HepG2 (cell line): ENCODE data around the gene TMED6. TPM values are rescaled to one million over a fixed set of nuclear protein-coding genes. Genes with fewer than 3 reads are reported as not detected.

Source experiments
- AKAP8 ChIP-seq: sonication (generic); formaldehyde crosslinking; IDR thresholded peaks from 2 replicates; pipeline ENCODE4 v1.5.1; 2020; ENCODE audit warnings: mild to moderate bottlenecking, missing genetic modification reagents
- ASH2L ChIP-seq: fragments of 300-600, 200-600 bp; sonication (generic); IDR thresholded peaks from 2 replicates; pipeline ENCODE4 v1.7.0; 2017; ENCODE audit warnings: low read depth, mild to moderate bottlenecking, moderate library complexity, mixed read lengths, low read length; ENCODE audit not compliant: insufficient read length
- CEBPG ChIP-seq: IDR thresholded peaks from 2 replicates; pipeline ENCODE4 v1.6.1; 2016
- DNMT3B ChIP-seq: conservative IDR thresholded peaks from 2 replicates; pipeline ENCODE4 v1.6.1; 2016; ENCODE audit warnings: missing biosample characterization, control low read depth
- ERF ChIP-seq: IDR thresholded peaks from 2 replicates; pipeline ENCODE4 v1.6.1; 2018; ENCODE audit warnings: missing biosample characterization, missing genetic modification reagents
- GMEB2 ChIP-seq: IDR thresholded peaks from 2 replicates; pipeline ENCODE4 v1.6.1; 2016; ENCODE audit warnings: missing biosample characterization, missing genetic modification reagents, low read depth
- HHEX ChIP-seq: IDR thresholded peaks from 2 replicates; pipeline ENCODE4 v1.6.1; 2016; ENCODE audit warnings: control low read depth
- HNRNPLL ChIP-seq: fragments of 200-400 bp; formaldehyde crosslinking; IDR thresholded peaks from 2 replicates; pipeline ENCODE4 v1.6.1; 2017; ENCODE audit warnings: mild to moderate bottlenecking, low read depth, low read length; ENCODE audit not compliant: poor library complexity, severe bottlenecking
- KDM5B ChIP-seq: sonication (generic); formaldehyde crosslinking; IDR thresholded peaks from 2 replicates; pipeline ENCODE4 v1.4.0; 2020; ENCODE audit warnings: missing genetic modification reagents, mild to moderate bottlenecking, borderline replicate concordance
- NR2F6 ChIP-seq, 2 experiments: IDR thresholded peaks; 2 replicates each; pipeline ENCODE4 v1.6.1; 2016; ENCODE audit warnings: antibody characterized with exemption in 1 of 2, mild to moderate bottlenecking in 1 of 2
- PCBP1 ChIP-seq: fragments of 200-400 bp; formaldehyde crosslinking; IDR thresholded peaks from 2 replicates; pipeline ENCODE4 v1.6.1; 2017; ENCODE audit warnings: mild to moderate bottlenecking, low read depth, low read length, borderline replicate concordance
- POLR2G ChIP-seq: fragments of 200-400 bp; formaldehyde crosslinking; IDR thresholded peaks from 2 replicates; pipeline ENCODE4 v1.6.1; 2018; ENCODE audit warnings: mild to moderate bottlenecking, low read depth, low read length, moderate library complexity
- PPARG ChIP-seq: conservative IDR thresholded peaks from 2 replicates; pipeline ENCODE4 v1.6.1; 2016; ENCODE audit warnings: missing biosample characterization, missing genetic modification reagents
- PRMT3 ChIP-seq: sonication (generic); formaldehyde crosslinking; IDR thresholded peaks from 2 replicates; pipeline ENCODE4 v1.8.1; 2022; ENCODE audit warnings: low read depth, mild to moderate bottlenecking, moderate library complexity, missing genetic modification reagents, borderline replicate concordance
- SAP130 ChIP-seq: IDR thresholded peaks from 2 replicates; pipeline ENCODE4 v1.6.1; 2016; ENCODE audit warnings: low read depth
- TRIM22 ChIP-seq: fragments of 450-650 bp; IDR thresholded peaks from 2 replicates; pipeline ENCODE4 v1.6.1; 2017
- XRCC5 ChIP-seq: fragments of 200-400 bp; formaldehyde crosslinking; optimal IDR thresholded peaks from 2 replicates; pipeline ENCODE3; 2017; ENCODE audit warnings: mild to moderate bottlenecking, low read length
- YY1 ChIP-seq: IDR thresholded peaks from 2 replicates; pipeline ENCODE4 v1.6.1; 2011; ENCODE audit warnings: low read length, low read depth, moderate library complexity, mild to moderate bottlenecking; ENCODE audit not compliant: insufficient read depth, insufficient replicate concordance
- ZNF20 ChIP-seq: sonication (generic); formaldehyde crosslinking; IDR thresholded peaks from 2 replicates; pipeline ENCODE4 v1.4.0; 2020; ENCODE audit warnings: mild to moderate bottlenecking, moderate library complexity, missing genetic modification reagents
- ZNF292 ChIP-seq: sonication (generic); formaldehyde crosslinking; IDR thresholded peaks from 2 replicates; pipeline ENCODE4 v1.8.1; 2022; ENCODE audit warnings: mild to moderate bottlenecking, low read depth, missing genetic modification reagents, borderline replicate concordance
- ZNF337 ChIP-seq: sonication (generic); formaldehyde crosslinking; IDR thresholded peaks from 2 replicates; pipeline ENCODE4 v1.5.1; 2020; ENCODE audit warnings: missing genetic modification reagents, low read depth, mild to moderate bottlenecking, borderline replicate concordance
- ZNF576 ChIP-seq: sonication (generic); formaldehyde crosslinking; IDR thresholded peaks from 2 replicates; pipeline ENCODE4 v1.4.0; 2020; ENCODE audit warnings: mild to moderate bottlenecking, missing genetic modification reagents
- ZNF629 ChIP-seq: sonication (generic); formaldehyde crosslinking; conservative IDR thresholded peaks from 2 replicates; pipeline ENCODE4 v1.5.0; 2020; ENCODE audit warnings: missing genetic modification reagents
- ZNF678 ChIP-seq: sonication (generic); formaldehyde crosslinking; IDR thresholded peaks from 2 replicates; pipeline ENCODE4 v1.4.0; 2020; ENCODE audit warnings: mild to moderate bottlenecking, missing genetic modification reagents
- ZNF772 ChIP-seq: sonication (generic); formaldehyde crosslinking; IDR thresholded peaks from 2 replicates; pipeline ENCODE4 v1.5.0; 2020; ENCODE audit warnings: mild to moderate bottlenecking, missing genetic modification reagents
- ZNF777 ChIP-seq: sonication (generic); formaldehyde crosslinking; IDR thresholded peaks from 2 replicates; pipeline ENCODE4 v1.4.0; 2020; ENCODE audit warnings: missing genetic modification reagents
- ZNF784 ChIP-seq: sonication (generic); formaldehyde crosslinking; IDR thresholded peaks from 2 replicates; pipeline ENCODE4 v1.5.1; 2020; ENCODE audit warnings: missing genetic modification reagents, mild to moderate bottlenecking, borderline replicate concordance
- polyA plus RNA-seq, 8 experiments: library from polyadenylated mRNA; depleted of rRNA in 3 of 8; stranded (reverse) in 7 of 8; unstranded in 1 of 8; fragments of >200 nt; fragmentation: Illumina TruSeq in 4 of 8; extraction: Trizol in 4 of 8; gene quantifications; 2 replicates each; pipeline versions ENCODE4 v1.2.1 to v1.2.3, GENCODE V29; 2011 to 2016; ENCODE audit warnings: low read depth in 4 of 8, missing spikeins in 1 of 8, mixed read lengths in 1 of 8; ENCODE audit not compliant: insufficient read depth in 1 of 8
- total RNA-seq, 5 experiments: library from RNA; depleted of rRNA; stranded (reverse); fragments of >200 nt; fragmentation: Illumina TruSeq; extraction: Trizol; gene quantifications; 2 replicates each; pipeline ENCODE4 v1.2.3, GENCODE V29; 2016; ENCODE audit warnings: low read depth in 1 of 5

Gene TMED6
- total and polyA plus RNA-seq, 2 of the 13 experiments (the other 11 are each of a cell fraction or from before 2014, with no cell fraction given) = 9.8 to 14.4 TPM

- TF ChIP-seq ASH2L (peak; percentile 92), ZNF629 (no peak; the same call in 1 of the 2 replicates), HNRNPLL (peak; percentile 56), ZNF784 (CRISPR knock-in tag) (peak; percentile 32; the same call in 1 of the 2 replicates), GMEB2 (0 out of 2 replicates have a peak, but pooled peaks have one; percentile 32), KDM5B (peak; percentile 91), ZNF777 (CRISPR knock-in tag) (peak; percentile 93), CEBPG (CRISPR knock-in tag) (peak; percentile 54), DNMT3B (no peak), XRCC5 (peak; percentile 88), PCBP1 (0 out of 2 replicates have a peak, but pooled peaks have one; percentile 70), TRIM22 (no peak), ZNF678 (CRISPR knock-in tag) (no peak), SAP130 (CRISPR knock-in tag) (peak; percentile 94), ZNF337 (CRISPR knock-in tag) (peak; percentile 50; the same call in 1 of the 2 replicates), ZNF20 (CRISPR knock-in tag) (peak; percentile 77; the same call in 1 of the 2 replicates), NR2F6 (IDR thresholded peaks at IDR 0.05) (no peak), NR2F6 (CRISPR knock-in tag; IDR thresholded peaks at IDR 0.05) (peak; percentile 80; the same call in 1 of the 2 replicates), YY1 (peak; percentile 96), ZNF576 (peak; percentile 83; the same call in 1 of the 2 replicates), AKAP8 (CRISPR knock-in tag) (peak; percentile 81; the same call in 1 of the 2 replicates), HHEX (no peak), ZNF292 (CRISPR knock-in tag) (no peak), POLR2G (peak; percentile 98), PPARG (CRISPR knock-in tag) (peak; percentile 67; the same call in 1 of the 2 replicates), ERF (peak; percentile 98), PRMT3 (CRISPR knock-in tag) (peak; percentile 28; the same call in 1 of the 2 replicates), ZNF772 (CRISPR knock-in tag) (peak; percentile 89)
Observed at GRCh38 chr16:69330286-69331109, 21.1 kb downstream of the TMED6 start, which contains the start of gene PDF (continued).
